ENCODE data around the gene DAPK1.

DAPK1 gene

GRCh38 chr9:87501806-87502205 lies 4.1 kb downstream of the DAPK1 start:
- TF ChIP-seq CTCF (IDR thresholded peaks at IDR 0.05; ENCODE audit: low read depth, low read length) = no peak
- DNase-seq (ENCODE audit: low read depth in 2 of 2) = no peak
- H3K4me3 ChIP-seq (replicated peaks in 1 of 2; ENCODE audit: low read depth in 2 of 2, low read length in 2 of 2) = no peak overlapping the region

- no peak overlapping the region for H3K4me3 ChIP-seq (replicated peaks in 1 of 2; ENCODE audit: low read depth in 2 of 2, low read length in 2 of 2)
- no peak for DNase-seq (ENCODE audit: low read depth in 2 of 2)
- TF ChIP-seq CTCF (IDR thresholded peaks at IDR 0.05; ENCODE audit: low read depth, low read length) = no peak
Observed at GRCh38 chr9:87502391-87503221, 4.9 kb downstream of the DAPK1 start.

- TF ChIP-seq CTCF (IDR thresholded peaks at IDR 0.05; ENCODE audit: low read depth, low read length) = no peak
- no peak for DNase-seq (ENCODE audit: low read depth in 2 of 2)
- H3K4me3 ChIP-seq (replicated peaks in 1 of 2; ENCODE audit: low read depth in 2 of 2, low read length in 2 of 2) = no peak overlapping the region
Observed at GRCh38 chr9:87503430-87503829, 5.8 kb downstream of the DAPK1 start.

GRCh38 chr9:87503927-87504326 lies 6.3 kb downstream of the DAPK1 start:
- no peak for TF ChIP-seq CTCF (IDR thresholded peaks at IDR 0.05; ENCODE audit: low read depth, low read length)
- no peak for DNase-seq (ENCODE audit: low read depth in 2 of 2)
- no peak overlapping the region for H3K4me3 ChIP-seq (replicated peaks in 1 of 2; ENCODE audit: low read depth in 2 of 2, low read length in 2 of 2)

- no peak for TF ChIP-seq CTCF (IDR thresholded peaks at IDR 0.05; ENCODE audit: low read depth, low read length)
- DNase-seq (ENCODE audit: low read depth in 2 of 2) = no peak
- no peak overlapping the region for H3K4me3 ChIP-seq (replicated peaks in 1 of 2; ENCODE audit: low read depth in 2 of 2, low read length in 2 of 2)
Observed at GRCh38 chr9:87504938-87505337, 7.3 kb downstream of the DAPK1 start.

- H3K4me3 ChIP-seq (replicated peaks in 1 of 2; ENCODE audit: low read depth in 2 of 2, low read length in 2 of 2) = no peak overlapping the region
- TF ChIP-seq CTCF (IDR thresholded peaks at IDR 0.05; ENCODE audit: low read depth, low read length) = no peak
- no peak for DNase-seq (ENCODE audit: low read depth in 2 of 2)
Observed at GRCh38 chr9:87505869-87506678, 8.4 kb downstream of the DAPK1 start.
